SK-N-SH treated with all-trans-retinoic acid at 6 μM for 48 hours (cell line): ENCODE data around the gene IKBKE.
A peak's percentile ranks its signal among the peaks of the same experiment; 100 is the strongest.

Source experiments
- ATAC-seq: fragments of 200-7000 bp; cut with Tn5 transposase; 3 replicates; pipeline ENCODE4 v1.9.1; 2020; ENCODE audit warnings: mild to moderate bottlenecking, moderate library complexity
- ARNTL ChIP-seq: fragments of 450-650 bp; formaldehyde crosslinking; IDR thresholded peaks from 2 replicates; pipeline ENCODE4 v1.5.0; 2020; ENCODE audit warnings: low read depth, mild to moderate bottlenecking, moderate library complexity, borderline replicate concordance
- ESRRG ChIP-seq: fragments of 250-450 bp; sonication (Bioruptor Pico); IDR thresholded peaks from 2 replicates; pipeline ENCODE4 v1.6.1; 2021; ENCODE audit warnings: mild to moderate bottlenecking
- GLIS3 ChIP-seq: fragments of 250-450 bp; sonication (Bioruptor Pico); IDR thresholded peaks from 2 replicates; pipeline ENCODE4 v1.5.0; 2020; ENCODE audit warnings: mild to moderate bottlenecking, moderate library complexity
- ISL1 ChIP-seq: fragments of 250-450 bp; sonication (Bioruptor Pico); IDR thresholded peaks from 2 replicates; pipeline ENCODE4 v2.1.2; 2022; ENCODE audit warnings: mild to moderate bottlenecking, moderate library complexity
- OSR1 ChIP-seq: fragments of 250-450 bp; sonication (Bioruptor Pico); IDR thresholded peaks from 2 replicates; pipeline ENCODE4 v1.8.0; 2022; ENCODE audit warnings: moderate library complexity, mild to moderate bottlenecking, inconsistent platforms
- RARB ChIP-seq: fragments of 250-450 bp; sonication (Bioruptor Pico); IDR thresholded peaks from 2 replicates; pipeline ENCODE4 v1.8.0; 2021; ENCODE audit warnings: mild to moderate bottlenecking, moderate library complexity
- SNAI2 ChIP-seq: fragments of 250-450 bp; sonication (Bioruptor Pico); IDR thresholded peaks from 2 replicates; pipeline ENCODE4 v1.5.0; 2020; ENCODE audit warnings: mild to moderate bottlenecking, moderate library complexity
- TCF4 ChIP-seq: fragments of 250-450 bp; sonication (Bioruptor Pico); IDR thresholded peaks from 2 replicates; pipeline ENCODE4 v1.8.0; 2021; ENCODE audit warnings: mild to moderate bottlenecking, moderate library complexity, borderline replicate concordance
- ZC3H10 ChIP-seq: fragments of 250-450 bp; sonication (Bioruptor Pico); IDR thresholded peaks from 2 replicates; pipeline ENCODE4 v1.5.1; 2021; ENCODE audit warnings: mild to moderate bottlenecking, moderate library complexity
- ZFP3 ChIP-seq: fragments of 250-450 bp; sonication (Bioruptor Pico); IDR thresholded peaks from 2 replicates; pipeline ENCODE4 v1.5.0; 2020; ENCODE audit warnings: mild to moderate bottlenecking, moderate library complexity
- ZNF70 ChIP-seq: fragments of 450-650 bp; formaldehyde crosslinking; IDR thresholded peaks from 2 replicates; pipeline ENCODE4 v1.5.0; 2020; ENCODE audit warnings: mild to moderate bottlenecking, moderate library complexity
- ZNF8 ChIP-seq: fragments of 450-650 bp; formaldehyde crosslinking; IDR thresholded peaks from 2 replicates; pipeline ENCODE4 v1.5.0; 2020; ENCODE audit warnings: mild to moderate bottlenecking, moderate library complexity
- TF ChIP-seq, protein P1 (sequence below): fragments of 250-450 bp; sonication (Bioruptor Pico); IDR thresholded peaks from 2 replicates; pipeline ENCODE4 v1.8.0; 2021; ENCODE audit warnings: low read depth, mild to moderate bottlenecking, moderate library complexity, borderline replicate concordance
- TF ChIP-seq, protein P2 (sequence below): fragments of 250-450 bp; sonication (Bioruptor Pico); IDR thresholded peaks from 2 replicates; pipeline ENCODE4 v1.5.0; 2020; ENCODE audit warnings: mild to moderate bottlenecking, moderate library complexity
- TF ChIP-seq, protein P3 (sequence below): fragments of 250-450 bp; sonication (Bioruptor Pico); IDR thresholded peaks from 2 replicates; pipeline ENCODE4 v1.8.0; 2020; ENCODE audit warnings: mild to moderate bottlenecking, moderate library complexity, borderline replicate concordance
- TF ChIP-seq, protein P4 (sequence below): fragments of 250-450 bp; sonication (Bioruptor Pico); IDR thresholded peaks from 2 replicates; pipeline ENCODE4 v1.5.1; 2020; ENCODE audit warnings: low read depth, mild to moderate bottlenecking, moderate library complexity
- TF ChIP-seq, protein P5 (sequence below): fragments of 250-450 bp; sonication (Bioruptor Pico); IDR thresholded peaks from 2 replicates; pipeline ENCODE4 v1.5.1; 2021; ENCODE audit warnings: mild to moderate bottlenecking, moderate library complexity

Gene IKBKE

DNA sequence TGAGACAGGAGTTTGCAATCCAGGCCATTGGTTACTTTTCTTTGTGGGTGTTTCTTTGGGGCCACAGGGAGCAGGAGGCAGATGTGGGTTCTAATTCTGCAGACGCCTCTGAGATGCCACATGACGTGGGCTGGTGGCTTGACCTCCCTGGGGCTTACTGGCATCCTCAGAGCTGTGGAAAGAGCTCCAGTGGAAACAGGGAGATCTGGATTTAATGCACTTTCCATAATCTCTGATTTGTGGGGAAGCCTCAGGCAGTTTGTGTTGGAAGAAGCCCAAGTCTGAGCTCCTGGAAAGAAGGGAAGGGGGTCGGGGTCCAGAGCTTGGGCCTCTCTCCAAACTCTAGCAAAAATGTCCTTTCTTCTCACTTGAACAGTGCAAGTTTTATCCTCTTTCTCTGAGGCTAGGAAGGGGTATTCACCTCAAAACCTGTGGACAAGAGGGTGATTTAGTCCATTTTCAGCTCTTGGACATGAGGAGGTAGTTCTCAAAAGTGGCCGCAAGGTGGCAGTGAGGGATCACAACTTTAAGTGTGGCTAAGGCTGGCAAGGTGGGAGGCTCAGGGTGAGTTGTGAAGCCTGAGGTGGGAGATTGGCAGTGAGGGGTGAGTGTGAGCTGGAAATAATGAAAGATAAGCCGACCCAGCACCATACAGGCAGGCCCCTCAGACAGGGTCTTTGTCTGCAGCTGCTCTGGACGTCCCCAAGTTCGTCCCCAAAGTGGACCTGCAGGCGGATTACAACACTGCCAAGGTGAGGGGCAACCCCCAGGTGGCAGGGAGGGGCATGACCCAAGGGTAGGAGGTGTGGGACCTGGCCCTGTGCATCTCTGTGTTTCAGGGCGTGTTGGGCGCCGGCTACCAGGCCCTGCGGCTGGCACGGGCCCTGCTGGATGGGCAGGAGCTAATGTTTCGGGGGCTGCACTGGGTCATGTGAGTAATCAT lies 9.2 kb downstream of the IKBKE start:
- ATAC-seq = peak; percentile 89
- TF ChIP-seq ZNF70 = no peak
- no peak for TF ChIP-seq ARNTL (CRISPR knock-in tag)
- TF ChIP-seq, protein P1, sequence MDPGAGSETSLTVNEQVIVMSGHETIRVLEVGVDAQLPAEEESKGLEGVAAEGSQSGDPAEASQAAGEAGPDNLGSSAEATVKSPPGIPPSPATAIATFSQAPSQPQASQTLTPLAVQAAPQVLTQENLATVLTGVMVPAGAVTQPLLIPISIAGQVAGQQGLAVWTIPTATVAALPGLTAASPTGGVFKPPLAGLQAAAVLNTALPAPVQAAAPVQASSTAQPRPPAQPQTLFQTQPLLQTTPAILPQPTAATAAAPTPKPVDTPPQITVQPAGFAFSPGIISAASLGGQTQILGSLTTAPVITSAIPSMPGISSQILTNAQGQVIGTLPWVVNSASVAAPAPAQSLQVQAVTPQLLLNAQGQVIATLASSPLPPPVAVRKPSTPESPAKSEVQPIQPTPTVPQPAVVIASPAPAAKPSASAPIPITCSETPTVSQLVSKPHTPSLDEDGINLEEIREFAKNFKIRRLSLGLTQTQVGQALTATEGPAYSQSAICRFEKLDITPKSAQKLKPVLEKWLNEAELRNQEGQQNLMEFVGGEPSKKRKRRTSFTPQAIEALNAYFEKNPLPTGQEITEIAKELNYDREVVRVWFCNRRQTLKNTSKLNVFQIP (CRISPR knock-in tag) = no peak
- TF ChIP-seq ZFP3 = no peak
- TF ChIP-seq ESRRG = no peak
- no peak for TF ChIP-seq ZNF8 (CRISPR knock-in tag)
- TF ChIP-seq, protein P2, sequence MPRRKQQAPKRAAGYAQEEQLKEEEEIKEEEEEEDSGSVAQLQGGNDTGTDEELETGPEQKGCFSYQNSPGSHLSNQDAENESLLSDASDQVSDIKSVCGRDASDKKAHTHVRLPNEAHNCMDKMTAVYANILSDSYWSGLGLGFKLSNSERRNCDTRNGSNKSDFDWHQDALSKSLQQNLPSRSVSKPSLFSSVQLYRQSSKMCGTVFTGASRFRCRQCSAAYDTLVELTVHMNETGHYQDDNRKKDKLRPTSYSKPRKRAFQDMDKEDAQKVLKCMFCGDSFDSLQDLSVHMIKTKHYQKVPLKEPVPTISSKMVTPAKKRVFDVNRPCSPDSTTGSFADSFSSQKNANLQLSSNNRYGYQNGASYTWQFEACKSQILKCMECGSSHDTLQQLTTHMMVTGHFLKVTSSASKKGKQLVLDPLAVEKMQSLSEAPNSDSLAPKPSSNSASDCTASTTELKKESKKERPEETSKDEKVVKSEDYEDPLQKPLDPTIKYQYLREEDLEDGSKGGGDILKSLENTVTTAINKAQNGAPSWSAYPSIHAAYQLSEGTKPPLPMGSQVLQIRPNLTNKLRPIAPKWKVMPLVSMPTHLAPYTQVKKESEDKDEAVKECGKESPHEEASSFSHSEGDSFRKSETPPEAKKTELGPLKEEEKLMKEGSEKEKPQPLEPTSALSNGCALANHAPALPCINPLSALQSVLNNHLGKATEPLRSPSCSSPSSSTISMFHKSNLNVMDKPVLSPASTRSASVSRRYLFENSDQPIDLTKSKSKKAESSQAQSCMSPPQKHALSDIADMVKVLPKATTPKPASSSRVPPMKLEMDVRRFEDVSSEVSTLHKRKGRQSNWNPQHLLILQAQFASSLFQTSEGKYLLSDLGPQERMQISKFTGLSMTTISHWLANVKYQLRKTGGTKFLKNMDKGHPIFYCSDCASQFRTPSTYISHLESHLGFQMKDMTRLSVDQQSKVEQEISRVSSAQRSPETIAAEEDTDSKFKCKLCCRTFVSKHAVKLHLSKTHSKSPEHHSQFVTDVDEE (CRISPR knock-in tag) = no peak
- TF ChIP-seq, protein P3, sequence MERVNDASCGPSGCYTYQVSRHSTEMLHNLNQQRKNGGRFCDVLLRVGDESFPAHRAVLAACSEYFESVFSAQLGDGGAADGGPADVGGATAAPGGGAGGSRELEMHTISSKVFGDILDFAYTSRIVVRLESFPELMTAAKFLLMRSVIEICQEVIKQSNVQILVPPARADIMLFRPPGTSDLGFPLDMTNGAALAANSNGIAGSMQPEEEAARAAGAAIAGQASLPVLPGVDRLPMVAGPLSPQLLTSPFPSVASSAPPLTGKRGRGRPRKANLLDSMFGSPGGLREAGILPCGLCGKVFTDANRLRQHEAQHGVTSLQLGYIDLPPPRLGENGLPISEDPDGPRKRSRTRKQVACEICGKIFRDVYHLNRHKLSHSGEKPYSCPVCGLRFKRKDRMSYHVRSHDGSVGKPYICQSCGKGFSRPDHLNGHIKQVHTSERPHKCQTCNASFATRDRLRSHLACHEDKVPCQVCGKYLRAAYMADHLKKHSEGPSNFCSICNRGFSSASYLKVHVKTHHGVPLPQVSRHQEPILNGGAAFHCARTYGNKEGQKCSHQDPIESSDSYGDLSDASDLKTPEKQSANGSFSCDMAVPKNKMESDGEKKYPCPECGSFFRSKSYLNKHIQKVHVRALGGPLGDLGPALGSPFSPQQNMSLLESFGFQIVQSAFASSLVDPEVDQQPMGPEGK (CRISPR knock-in tag) = no peak
- TF ChIP-seq RARB (CRISPR knock-in tag) = no peak
- TF ChIP-seq TCF4 (CRISPR knock-in tag) = no peak
- no peak for TF ChIP-seq SNAI2 (CRISPR knock-in tag)
- TF ChIP-seq OSR1 (CRISPR knock-in tag) = no peak
- TF ChIP-seq GLIS3 (CRISPR knock-in tag) = no peak
- no peak for TF ChIP-seq ZC3H10 (CRISPR knock-in tag)
- TF ChIP-seq, protein P4, sequence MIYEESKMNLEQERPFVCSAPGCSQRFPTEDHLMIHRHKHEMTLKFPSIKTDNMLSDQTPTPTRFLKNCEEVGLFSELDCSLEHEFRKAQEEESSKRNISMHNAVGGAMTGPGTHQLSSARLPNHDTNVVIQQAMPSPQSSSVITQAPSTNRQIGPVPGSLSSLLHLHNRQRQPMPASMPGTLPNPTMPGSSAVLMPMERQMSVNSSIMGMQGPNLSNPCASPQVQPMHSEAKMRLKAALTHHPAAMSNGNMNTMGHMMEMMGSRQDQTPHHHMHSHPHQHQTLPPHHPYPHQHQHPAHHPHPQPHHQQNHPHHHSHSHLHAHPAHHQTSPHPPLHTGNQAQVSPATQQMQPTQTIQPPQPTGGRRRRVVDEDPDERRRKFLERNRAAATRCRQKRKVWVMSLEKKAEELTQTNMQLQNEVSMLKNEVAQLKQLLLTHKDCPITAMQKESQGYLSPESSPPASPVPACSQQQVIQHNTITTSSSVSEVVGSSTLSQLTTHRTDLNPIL (CRISPR knock-in tag) = no peak
- TF ChIP-seq ISL1 = no peak
- TF ChIP-seq, protein P5, sequence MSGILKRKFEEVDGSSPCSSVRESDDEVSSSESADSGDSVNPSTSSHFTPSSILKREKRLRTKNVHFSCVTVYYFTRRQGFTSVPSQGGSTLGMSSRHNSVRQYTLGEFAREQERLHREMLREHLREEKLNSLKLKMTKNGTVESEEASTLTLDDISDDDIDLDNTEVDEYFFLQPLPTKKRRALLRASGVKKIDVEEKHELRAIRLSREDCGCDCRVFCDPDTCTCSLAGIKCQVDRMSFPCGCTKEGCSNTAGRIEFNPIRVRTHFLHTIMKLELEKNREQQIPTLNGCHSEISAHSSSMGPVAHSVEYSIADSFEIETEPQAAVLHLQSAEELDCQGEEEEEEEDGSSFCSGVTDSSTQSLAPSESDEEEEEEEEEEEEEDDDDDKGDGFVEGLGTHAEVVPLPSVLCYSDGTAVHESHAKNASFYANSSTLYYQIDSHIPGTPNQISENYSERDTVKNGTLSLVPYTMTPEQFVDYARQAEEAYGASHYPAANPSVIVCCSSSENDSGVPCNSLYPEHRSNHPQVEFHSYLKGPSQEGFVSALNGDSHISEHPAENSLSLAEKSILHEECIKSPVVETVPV = no peak

DNA sequence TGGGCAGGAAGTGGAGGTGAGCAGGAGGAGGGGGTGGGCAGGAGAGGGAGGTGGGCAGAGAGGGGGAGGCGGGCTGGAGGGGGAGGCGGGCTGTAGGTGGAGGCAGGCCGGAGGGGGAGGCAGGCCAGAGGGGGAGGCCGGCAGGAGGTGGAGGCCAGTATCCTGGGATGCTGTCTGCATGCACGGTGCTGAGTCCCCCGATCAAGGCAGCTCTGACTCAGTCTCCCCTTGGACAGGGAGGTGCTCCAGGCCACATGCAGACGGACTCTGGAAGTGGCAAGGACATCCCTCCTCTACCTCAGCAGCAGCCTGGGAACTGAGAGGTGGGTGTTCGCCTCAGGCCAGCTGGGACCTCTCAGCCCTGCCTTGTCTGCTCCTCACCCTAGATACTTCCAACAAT lies 9.9 kb downstream of the IKBKE start:
- no peak for ATAC-seq
- TF ChIP-seq SNAI2 (CRISPR knock-in tag) (no peak), TCF4 (CRISPR knock-in tag) (no peak)
- TF ChIP-seq, protein P2 (CRISPR knock-in tag) = no peak
- TF ChIP-seq, protein P4 (CRISPR knock-in tag) = no peak
- TF ChIP-seq, protein P5 = no peak
